Osteoblast (primary cell): ENCODE measurements around the gene HMSD. TPM values are rescaled to one million over a fixed set of nuclear protein-coding genes. Genes with fewer than 3 reads are reported as not detected.

Experiments
- DNase-seq: peaks from one replicate; pipeline ENCODE4 v3.0.0; 2011; ENCODE audit warnings: low spot score, mixed read lengths; ENCODE audit not compliant: insufficient read length; ENCODE audit errors: missing footprints
- H2AFZ ChIP-seq: 2 replicates; pipeline ENCODE4 v1.6.0; 2011; ENCODE audit warnings: mild to moderate bottlenecking, low read length
- H3K27ac ChIP-seq: 2 replicates; pipeline ENCODE4 v1.5.1; 2011; ENCODE audit warnings: mild to moderate bottlenecking, low read depth, low read length, moderate library complexity
- H3K27me3 ChIP-seq: 2 replicates; pipeline ENCODE4 v1.6.0; 2012; ENCODE audit warnings: mild to moderate bottlenecking, control low read depth, inconsistent platforms, low read length, moderate library complexity; ENCODE audit not compliant: insufficient read depth
- H3K36me3 ChIP-seq: 2 replicates; pipeline ENCODE4 v1.5.1; 2011; ENCODE audit warnings: mild to moderate bottlenecking, low read length, control low read depth, moderate library complexity; ENCODE audit not compliant: insufficient read depth
- H3K4me1 ChIP-seq: 2 replicates; pipeline ENCODE4 v1.5.1; 2011; ENCODE audit warnings: mild to moderate bottlenecking, low read length, control low read depth, moderate library complexity; ENCODE audit not compliant: insufficient read depth
- H3K4me2 ChIP-seq: 2 replicates; pipeline ENCODE4 v1.6.0; 2011; ENCODE audit warnings: mild to moderate bottlenecking, low read length; ENCODE audit not compliant: insufficient read depth
- H3K4me3 ChIP-seq: fragments of 200-600 bp; sonication (generic); 3 replicates; pipeline ENCODE4 v1.5.1; 2012; ENCODE audit warnings: mild to moderate bottlenecking, low read length, inconsistent platforms; ENCODE audit not compliant: insufficient read depth
- H3K79me2 ChIP-seq: 2 replicates; pipeline ENCODE4 v1.6.0; 2012; ENCODE audit warnings: mild to moderate bottlenecking, low read length, control low read depth, inconsistent platforms; ENCODE audit not compliant: insufficient read depth
- H3K9me3 ChIP-seq: 2 replicates; pipeline ENCODE4 v1.5.1; 2011; ENCODE audit warnings: low read depth, low read length, control low read depth
- H4K20me1 ChIP-seq: 2 replicates; pipeline ENCODE4 v1.6.0; 2012; ENCODE audit warnings: mild to moderate bottlenecking, low read length, control low read depth; ENCODE audit not compliant: insufficient read depth
- CTCF ChIP-seq: IDR thresholded peaks from 2 replicates; pipeline ENCODE4 v1.5.1; 2011; ENCODE audit warnings: mild to moderate bottlenecking, low read depth, low read length, moderate library complexity; ENCODE audit errors: extremely low read depth
- total RNA-seq: library from RNA; depleted of rRNA; stranded (reverse); fragments of >200 nt; gene quantifications from 2 replicates; pipeline ENCODE4 v1.2.3, GENCODE V29; 2012

HMSD gene
- total RNA-seq, 1 donor, result 1.4 TPM

DNA sequence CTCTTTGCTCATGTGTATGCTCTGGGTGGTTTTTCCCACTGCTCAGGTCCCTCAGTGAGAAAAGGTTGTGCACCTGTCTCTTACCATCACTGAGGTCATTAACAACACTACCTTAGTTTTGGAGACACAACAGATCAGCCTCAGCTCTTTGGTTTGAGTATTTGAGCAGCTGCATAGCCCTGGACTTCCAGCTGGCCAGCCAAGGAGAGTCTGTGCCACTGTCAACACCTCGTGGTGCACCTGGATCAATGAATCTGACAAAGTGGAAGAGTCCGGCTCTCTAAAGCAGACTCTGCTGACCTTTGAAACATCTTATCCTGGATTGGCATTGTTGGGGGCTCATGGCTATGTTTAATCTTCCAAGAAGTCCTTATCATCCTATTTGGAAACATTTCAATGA lies 50.8 kb downstream of the HMSD start:
- Histone ChIP-seq H3K4me3 (no peak overlapping the region), H4K20me1 (peaks cover 2% of the 10 kb centered on the region), H3K4me1 (peaks cover 14% of the 10 kb centered on the region), H3K36me3 (no peaks in the 10 kb centered on the region), H3K27me3 (peaks cover 19% of the 10 kb centered on the region), H3K4me2 (no peak overlapping the region), H3K27ac (no peak overlapping the region), H3K9me3 (peaks cover 2% of the 10 kb centered on the region), H2AFZ (no peak overlapping the region), H3K79me2 (no peaks in the 10 kb centered on the region)
- TF ChIP-seq CTCF, result no peak
- no peak for DNase-seq

- Histone ChIP-seq H3K4me2 (no peak overlapping the region), H3K9me3 (no peaks in the 10 kb centered on the region), H4K20me1 (no peaks in the 10 kb centered on the region), H3K27me3 (peaks cover 19% of the 10 kb centered on the region), H3K4me3 (no peak overlapping the region), H3K79me2 (no peaks in the 10 kb centered on the region), H3K36me3 (no peaks in the 10 kb centered on the region), H3K27ac (no peak overlapping the region), H3K4me1 (peaks cover 4% of the 10 kb centered on the region), H2AFZ (no peak overlapping the region)
- no peak for DNase-seq
- no peak for TF ChIP-seq CTCF
Observed at GRCh38 chr18:64002581-64002980, 53.5 kb downstream of the HMSD start.

- Histone ChIP-seq H3K9me3 (no peaks in the 10 kb centered on the region), H3K79me2 (no peaks in the 10 kb centered on the region), H3K4me2 (no peak overlapping the region), H3K27me3 (no peaks in the 10 kb centered on the region), H3K4me1 (no peaks in the 10 kb centered on the region), H4K20me1 (no peaks in the 10 kb centered on the region), H2AFZ (no peak overlapping the region), H3K4me3 (no peak overlapping the region), H3K27ac (no peak overlapping the region), H3K36me3 (no peaks in the 10 kb centered on the region)
- TF ChIP-seq CTCF, result no peak
- DNase-seq, result no peak
Observed at GRCh38 chr18:64009305-64009704, 60.2 kb downstream of the HMSD start.

Other genes starting within 250 kb of the HMSD start
- gene SERPINB11, start 246.3 kb upstream of the HMSD start, total RNA-seq, result not detected in 2 replicates
- gene SERPINB7, start 173.9 kb upstream of the HMSD start, total RNA-seq, result 0.36 and 0.88 TPM in 2 replicates
- 0.72 and 1.8 TPM in 2 replicates for gene SERPINB2, start 61.6 kb upstream of the HMSD start, total RNA-seq
- gene SERPINB10, start 41.3 kb upstream of the HMSD start, total RNA-seq, result 0.29 TPM in 1 of 2 replicates, not detected in the other
- 30.4 and 31.8 TPM in 2 replicates for gene SERPINB8, start 20.8 kb downstream of the HMSD start, total RNA-seq
- gene LINC00305, start 199.8 kb downstream of the HMSD start, total RNA-seq, result not detected in 2 replicates